ENCODE results near the gene VAMP4.

VAMP4 gene

GRCh38 chr1:171680339-171680738 is 61.5 kb downstream of the VAMP4 start:
- TF ChIP-seq CTCF (IDR thresholded peaks at IDR 0.05; ENCODE audit: low read depth, low read length, missing control alignments): no peak
- no peak for DNase-seq (ENCODE audit: low read depth)

DNA sequence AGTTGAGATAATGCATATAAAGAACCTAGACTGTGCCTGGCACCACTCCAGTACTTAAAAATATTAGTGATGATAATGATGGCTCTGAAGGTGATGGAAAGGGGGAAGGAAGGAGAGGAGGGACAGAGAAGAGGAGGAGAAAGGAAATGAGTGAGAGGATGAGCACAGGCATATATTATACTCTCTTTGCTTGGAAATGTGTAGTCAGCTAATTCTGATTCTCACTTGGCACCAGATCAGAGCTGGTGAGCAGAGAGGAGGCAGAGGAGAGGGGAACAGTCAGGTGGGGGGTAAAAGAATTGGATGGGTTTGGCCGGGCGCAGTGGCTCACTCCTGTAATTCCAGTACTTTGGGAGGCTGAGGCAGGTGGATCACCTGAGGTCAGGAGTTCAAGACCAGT is 65.0 kb downstream of the VAMP4 start:
- no peak overlapping the region for H3K4me3 ChIP-seq (ENCODE audit: low read depth, low read length)
- TF ChIP-seq CTCF (IDR thresholded peaks at IDR 0.05; ENCODE audit: low read depth, low read length, missing control alignments): no peak
- no peak for DNase-seq (ENCODE audit: low read depth)

More at GRCh38 chr1:171680339-171680738, 61.5 kb downstream of the VAMP4 start:
- no peak overlapping the region for H3K4me3 ChIP-seq (ENCODE audit: low read depth, low read length)

GRCh38 chr1:171674431-171675405 is 67.1 kb downstream of the VAMP4 start:
- no peak for TF ChIP-seq CTCF (IDR thresholded peaks at IDR 0.05; ENCODE audit: low read depth, low read length, missing control alignments)
- no peak for DNase-seq (ENCODE audit: low read depth)
- no peak overlapping the region for H3K4me3 ChIP-seq (ENCODE audit: low read depth, low read length)

DNA sequence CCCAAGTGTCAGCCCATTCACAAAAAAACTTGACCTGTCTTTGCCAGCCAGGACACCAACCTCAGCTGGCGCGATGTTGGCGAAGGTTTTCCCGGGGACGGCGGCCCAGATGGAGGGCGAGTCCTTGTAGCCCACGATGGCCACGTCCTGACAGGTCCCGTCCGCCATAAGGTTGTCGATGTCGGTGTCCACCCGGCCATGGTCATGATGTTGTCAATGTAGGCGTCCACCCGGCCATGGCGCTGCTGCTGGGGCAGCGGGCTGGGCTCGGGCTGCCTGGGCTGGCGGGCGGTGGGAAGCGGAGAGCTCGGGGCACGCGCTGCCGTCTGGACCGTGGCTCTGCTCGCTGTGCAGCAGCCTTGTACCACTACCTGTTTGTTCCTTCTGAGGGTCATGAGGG is 71.1 kb downstream of the VAMP4 start:
- no peak for DNase-seq (ENCODE audit: low read depth)
- H3K4me3 ChIP-seq (ENCODE audit: low read depth, low read length): no peak overlapping the region
- TF ChIP-seq CTCF (IDR thresholded peaks at IDR 0.05; ENCODE audit: low read depth, low read length, missing control alignments): no peak

- no peak overlapping the region for H3K4me3 ChIP-seq (ENCODE audit: low read depth, low read length)
- no peak for TF ChIP-seq CTCF (IDR thresholded peaks at IDR 0.05; ENCODE audit: low read depth, low read length, missing control alignments)
- DNase-seq (ENCODE audit: low read depth): no peak
Observed at GRCh38 chr1:171668372-171668771, 73.5 kb downstream of the VAMP4 start.

DNA sequence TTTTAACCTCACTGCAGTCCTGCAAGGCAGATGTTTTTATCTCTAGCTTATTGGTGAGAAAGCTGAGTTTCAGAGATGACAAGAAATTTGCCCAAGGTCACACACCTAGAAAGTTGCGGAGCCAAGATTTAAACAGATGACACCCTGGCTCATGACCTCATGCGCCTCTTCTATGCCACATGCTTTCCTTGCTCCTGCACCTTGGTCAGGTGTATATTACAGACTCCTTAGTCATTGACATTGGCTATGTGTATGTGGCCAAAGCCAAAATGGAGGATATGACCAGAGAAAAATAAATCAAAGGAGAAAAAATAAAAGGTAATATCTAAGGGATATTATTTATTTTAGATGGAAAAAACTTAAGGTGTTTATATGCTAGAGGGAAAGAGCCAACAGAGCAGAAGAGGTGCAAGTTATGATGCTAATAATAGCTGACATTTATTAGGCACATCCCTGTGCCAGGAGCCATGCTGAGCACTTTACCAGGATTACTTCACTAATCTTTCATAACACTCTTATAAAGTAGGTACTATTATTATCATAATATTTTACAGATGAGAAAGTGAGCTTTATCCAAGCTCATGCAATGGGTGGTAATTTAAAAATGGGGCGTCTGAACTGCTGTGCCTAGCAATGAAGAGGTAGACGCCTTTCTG is 75.6 kb downstream of the VAMP4 start:
- no peak overlapping the region for H3K4me3 ChIP-seq (ENCODE audit: low read depth, low read length)
- DNase-seq (ENCODE audit: low read depth): no peak
- no peak for TF ChIP-seq CTCF (IDR thresholded peaks at IDR 0.05; ENCODE audit: low read depth, low read length, missing control alignments)
